Testis (tissue), 2 donors: ENCODE results near the gene EPSTI1.

Source experiments
- POLR2A ChIP-seq: fragments of 450-650 bp; IDR thresholded peaks from one replicate; pipeline ENCODE4 v1.6.1; 2017; ENCODE audit warnings: antibody characterized with exemption, mild to moderate bottlenecking, moderate library complexity
- TF ChIP-seq, protein P1 (sequence below), 3 experiments: fragments of 450-650 bp in 2 of 3; fragments of 200-600 bp in 1 of 3; sonication (generic) in 1 of 3; IDR thresholded peaks; one replicate each; pipeline ENCODE4 v1.5.1; 2016 to 2019; ENCODE audit warnings: antibody characterized with exemption in 3 of 3, mild to moderate bottlenecking in 2 of 3, moderate library complexity in 1 of 3

DNA sequence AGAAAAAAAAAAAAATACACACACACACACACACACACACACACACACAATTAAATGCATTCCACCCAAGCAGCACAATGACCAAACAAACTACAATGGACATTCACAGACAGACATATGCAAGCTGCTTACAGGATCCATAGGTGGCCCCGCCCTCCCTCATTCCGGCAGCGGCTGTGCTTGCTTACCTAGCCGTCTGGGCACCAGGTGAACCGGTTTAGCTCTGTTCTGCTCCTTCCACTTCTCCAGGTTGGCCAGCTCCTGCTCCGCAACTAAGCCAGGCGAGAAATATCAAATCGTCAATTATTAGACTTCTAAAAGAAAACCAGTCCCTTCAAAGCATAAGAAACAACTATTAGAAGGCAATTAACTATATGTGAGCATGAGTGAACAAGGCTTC, 23.1 kb downstream of the EPSTI1 start:
- TF ChIP-seq, protein P1, sequence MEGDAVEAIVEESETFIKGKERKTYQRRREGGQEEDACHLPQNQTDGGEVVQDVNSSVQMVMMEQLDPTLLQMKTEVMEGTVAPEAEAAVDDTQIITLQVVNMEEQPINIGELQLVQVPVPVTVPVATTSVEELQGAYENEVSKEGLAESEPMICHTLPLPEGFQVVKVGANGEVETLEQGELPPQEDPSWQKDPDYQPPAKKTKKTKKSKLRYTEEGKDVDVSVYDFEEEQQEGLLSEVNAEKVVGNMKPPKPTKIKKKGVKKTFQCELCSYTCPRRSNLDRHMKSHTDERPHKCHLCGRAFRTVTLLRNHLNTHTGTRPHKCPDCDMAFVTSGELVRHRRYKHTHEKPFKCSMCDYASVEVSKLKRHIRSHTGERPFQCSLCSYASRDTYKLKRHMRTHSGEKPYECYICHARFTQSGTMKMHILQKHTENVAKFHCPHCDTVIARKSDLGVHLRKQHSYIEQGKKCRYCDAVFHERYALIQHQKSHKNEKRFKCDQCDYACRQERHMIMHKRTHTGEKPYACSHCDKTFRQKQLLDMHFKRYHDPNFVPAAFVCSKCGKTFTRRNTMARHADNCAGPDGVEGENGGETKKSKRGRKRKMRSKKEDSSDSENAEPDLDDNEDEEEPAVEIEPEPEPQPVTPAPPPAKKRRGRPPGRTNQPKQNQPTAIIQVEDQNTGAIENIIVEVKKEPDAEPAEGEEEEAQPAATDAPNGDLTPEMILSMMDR (IDR thresholded peaks at IDR 0.05) = no peak
- no peak for TF ChIP-seq POLR2A
